Suprapubic skin (tissue), 4 donors: ENCODE results near the gene PRCP. TPM values are rescaled to one million over a fixed set of nuclear protein-coding genes. Genes with fewer than 3 reads are reported as not detected.

Experiments used
- DNase-seq, 2 donors: peaks; one replicate each; pipeline ENCODE4 v3.0.0-alpha.2; 2019; ENCODE audit warnings: low spot score in 2 of 2
- H3K27ac ChIP-seq: fragments of 200-600 bp; sonication (generic); one replicate; pipeline ENCODE4 v1.5.1; 2019
- H3K27me3 ChIP-seq: fragments of 200-600 bp; sonication (generic); one replicate; pipeline ENCODE4 v1.5.1; 2019
- H3K36me3 ChIP-seq: fragments of 200-600 bp; sonication (generic); one replicate; pipeline ENCODE4 v1.5.1; 2019
- H3K4me1 ChIP-seq: fragments of 200-600 bp; sonication (generic); one replicate; pipeline ENCODE4 v1.5.1; 2019
- H3K4me3 ChIP-seq: fragments of 200-600 bp; sonication (generic); one replicate; pipeline ENCODE4 v1.5.1; 2019; ENCODE audit warnings: mild to moderate bottlenecking
- H3K9me3 ChIP-seq: fragments of 200-600 bp; sonication (generic); one replicate; pipeline ENCODE4 v1.5.1; 2019
- EP300 ChIP-seq: sonication (generic); formaldehyde crosslinking; IDR thresholded peaks from one replicate; pipeline ENCODE4 v1.6.1; 2017; ENCODE audit warnings: antibody characterized with exemption
- POLR2A ChIP-seq, 2 donors: fragments of 450-650 bp; IDR thresholded peaks; one replicate each; pipeline ENCODE4 v1.6.1; 2017; ENCODE audit warnings: antibody characterized with exemption in 2 of 2, mild to moderate bottlenecking in 2 of 2, moderate library complexity in 2 of 2
- POLR2AphosphoS5 ChIP-seq, 3 donors: sonication (generic); formaldehyde crosslinking; IDR thresholded peaks; one replicate each; pipeline ENCODE4 v1.6.1; 2017; ENCODE audit warnings: antibody characterized with exemption in 3 of 3
- WGBS: methylation state at CpG from one replicate; pipeline ENCODE4 v1.1.5; 2018; 5-methylcytosine and 5-hydroxymethylcytosine counted together
- total RNA-seq, 4 donors: library from RNA; depleted of rRNA; stranded (reverse); fragments of >200 nt; gene quantifications; one replicate each; pipeline ENCODE4 v1.1.0, GENCODE V29; 2016
- TF ChIP-seq, protein P1 (sequence below), 2 donors: fragments of 200-600 bp in 1 of 2; fragments of 450-650 bp in 1 of 2; sonication (generic) in 1 of 2; IDR thresholded peaks; one replicate each; pipeline ENCODE4 v1.5.1; 2016 to 2019; ENCODE audit warnings: antibody characterized with exemption in 2 of 2, mild to moderate bottlenecking in 1 of 2, moderate library complexity in 1 of 2

Gene PRCP
- total RNA-seq, 4 donors from 2014 or later, result 36.0 to 50.9 (median 50.4) TPM

DNA sequence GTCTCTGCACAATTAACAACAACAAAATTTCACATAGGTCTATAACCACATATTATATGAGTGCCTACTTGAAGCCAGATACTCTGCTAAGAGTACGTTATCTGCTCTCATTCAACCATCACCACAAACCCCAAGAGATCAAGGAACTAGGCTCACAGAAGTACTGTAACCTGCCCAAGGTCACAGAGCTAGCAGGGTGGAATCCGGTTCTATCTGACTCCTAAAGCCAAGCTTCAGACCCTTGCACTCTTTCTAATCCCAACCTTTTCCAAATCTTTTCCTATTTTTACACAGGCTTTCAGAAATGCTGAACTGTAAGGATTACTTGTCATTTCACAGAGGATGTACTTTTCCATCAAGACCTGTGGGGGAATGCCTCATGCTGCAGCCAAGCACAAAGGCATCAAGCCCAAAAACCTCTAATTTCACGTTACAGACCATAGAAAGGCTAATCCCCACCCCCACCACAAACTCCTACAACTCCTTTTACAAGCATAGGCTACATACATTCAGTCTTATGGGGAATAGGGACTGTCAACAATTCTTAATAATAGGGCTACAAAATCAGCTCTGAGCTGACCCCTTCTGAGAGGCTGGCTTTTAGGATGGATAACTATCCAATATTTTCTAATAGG lies 927 bp downstream of the PRCP start:
- 34% methylated on average over 3 of the region's 3 CpGs for WGBS
- DNase-seq, result no peak
- TF ChIP-seq, protein P1, sequence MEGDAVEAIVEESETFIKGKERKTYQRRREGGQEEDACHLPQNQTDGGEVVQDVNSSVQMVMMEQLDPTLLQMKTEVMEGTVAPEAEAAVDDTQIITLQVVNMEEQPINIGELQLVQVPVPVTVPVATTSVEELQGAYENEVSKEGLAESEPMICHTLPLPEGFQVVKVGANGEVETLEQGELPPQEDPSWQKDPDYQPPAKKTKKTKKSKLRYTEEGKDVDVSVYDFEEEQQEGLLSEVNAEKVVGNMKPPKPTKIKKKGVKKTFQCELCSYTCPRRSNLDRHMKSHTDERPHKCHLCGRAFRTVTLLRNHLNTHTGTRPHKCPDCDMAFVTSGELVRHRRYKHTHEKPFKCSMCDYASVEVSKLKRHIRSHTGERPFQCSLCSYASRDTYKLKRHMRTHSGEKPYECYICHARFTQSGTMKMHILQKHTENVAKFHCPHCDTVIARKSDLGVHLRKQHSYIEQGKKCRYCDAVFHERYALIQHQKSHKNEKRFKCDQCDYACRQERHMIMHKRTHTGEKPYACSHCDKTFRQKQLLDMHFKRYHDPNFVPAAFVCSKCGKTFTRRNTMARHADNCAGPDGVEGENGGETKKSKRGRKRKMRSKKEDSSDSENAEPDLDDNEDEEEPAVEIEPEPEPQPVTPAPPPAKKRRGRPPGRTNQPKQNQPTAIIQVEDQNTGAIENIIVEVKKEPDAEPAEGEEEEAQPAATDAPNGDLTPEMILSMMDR (IDR thresholded peaks at IDR 0.05), result no peak
- TF ChIP-seq POLR2A (IDR thresholded peaks at IDR 0.05), result no peak

DNA sequence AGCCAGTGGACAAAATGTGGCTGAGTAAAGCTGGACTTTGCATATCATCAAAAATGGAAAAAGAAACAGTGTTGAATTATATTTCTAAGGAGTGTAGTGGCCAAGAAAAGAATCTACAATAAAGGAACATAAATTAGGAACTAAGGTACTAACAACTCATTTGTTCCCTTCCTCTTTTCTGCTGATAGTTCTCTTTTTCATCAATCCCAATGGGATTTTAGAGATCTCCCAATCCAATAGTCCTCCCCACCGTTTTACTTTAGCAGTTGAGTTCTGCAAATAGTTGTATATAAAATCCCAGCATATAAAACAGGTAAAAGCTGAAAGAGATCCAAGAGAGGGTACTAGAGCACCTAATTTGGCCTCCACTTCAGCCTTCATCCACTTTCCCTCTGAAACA lies 2.0 kb downstream of the PRCP start:
- TF ChIP-seq, protein P1 (IDR thresholded peaks at IDR 0.05), result no peak
- TF ChIP-seq POLR2AphosphoS5 (IDR thresholded peaks at IDR 0.05), result no peak
- no peak for TF ChIP-seq POLR2A (IDR thresholded peaks at IDR 0.05)
- TF ChIP-seq EP300, result no peak
- WGBS, result 37% methylated on average over 1 of the region's 1 CpG

More for the DNA sequence above, 927 bp downstream of the PRCP start:
- Histone ChIP-seq H3K27me3 (no peaks in the 10 kb centered on the region), H3K9me3 (no peaks in the 10 kb centered on the region), H3K4me3 (peak overlapping the region; percentile 78), H3K36me3 (no peaks in the 10 kb centered on the region), H3K27ac (no peak overlapping the region), H3K4me1 (peaks cover 42% of the 10 kb centered on the region)

DNA sequence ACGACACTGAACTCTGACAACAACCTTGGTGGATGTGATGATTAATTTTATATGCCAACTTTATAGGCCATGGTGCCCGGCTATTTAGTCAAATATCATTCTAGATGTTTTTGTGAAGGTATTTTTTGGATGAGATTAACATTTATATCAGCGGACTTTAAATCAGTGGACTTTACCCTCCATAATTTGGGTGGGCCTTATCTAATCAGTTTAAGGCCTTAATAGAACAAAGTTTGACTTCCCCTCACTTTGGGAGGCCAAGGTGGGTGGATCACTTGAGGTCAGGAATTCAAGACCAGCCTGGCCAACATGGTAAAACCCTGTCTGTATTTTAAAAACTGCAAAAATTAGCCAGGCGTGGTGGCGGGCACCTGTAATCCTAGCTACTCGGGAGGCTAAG lies 4.0 kb downstream of the PRCP start:
- Histone ChIP-seq H3K4me1 (peaks cover 36% of the 10 kb centered on the region), H3K36me3 (no peaks in the 10 kb centered on the region), H3K27ac (no peak overlapping the region), H3K27me3 (no peaks in the 10 kb centered on the region), H3K9me3 (no peaks in the 10 kb centered on the region), H3K4me3 (no peak overlapping the region)
- 96% methylated on average over 6 of the region's 6 CpGs for WGBS
- TF ChIP-seq POLR2AphosphoS5 (IDR thresholded peaks at IDR 0.05) (no peak), EP300 (no peak), POLR2A (IDR thresholded peaks at IDR 0.05) (no peak)
- TF ChIP-seq, protein P1 (IDR thresholded peaks at IDR 0.05), result no peak
- no peak for DNase-seq

More for the DNA sequence above, 2.0 kb downstream of the PRCP start:
- DNase-seq, result no peak
- H3K36me3 ChIP-seq, result no peaks in the 10 kb centered on the region
- no peaks in the 10 kb centered on the region for H3K27me3 ChIP-seq
- no peaks in the 10 kb centered on the region for H3K9me3 ChIP-seq
- no peak overlapping the region for H3K27ac ChIP-seq
- peaks cover 42% of the 10 kb centered on the region for H3K4me1 ChIP-seq
- peak overlapping the region; percentile 78 for H3K4me3 ChIP-seq

DNA sequence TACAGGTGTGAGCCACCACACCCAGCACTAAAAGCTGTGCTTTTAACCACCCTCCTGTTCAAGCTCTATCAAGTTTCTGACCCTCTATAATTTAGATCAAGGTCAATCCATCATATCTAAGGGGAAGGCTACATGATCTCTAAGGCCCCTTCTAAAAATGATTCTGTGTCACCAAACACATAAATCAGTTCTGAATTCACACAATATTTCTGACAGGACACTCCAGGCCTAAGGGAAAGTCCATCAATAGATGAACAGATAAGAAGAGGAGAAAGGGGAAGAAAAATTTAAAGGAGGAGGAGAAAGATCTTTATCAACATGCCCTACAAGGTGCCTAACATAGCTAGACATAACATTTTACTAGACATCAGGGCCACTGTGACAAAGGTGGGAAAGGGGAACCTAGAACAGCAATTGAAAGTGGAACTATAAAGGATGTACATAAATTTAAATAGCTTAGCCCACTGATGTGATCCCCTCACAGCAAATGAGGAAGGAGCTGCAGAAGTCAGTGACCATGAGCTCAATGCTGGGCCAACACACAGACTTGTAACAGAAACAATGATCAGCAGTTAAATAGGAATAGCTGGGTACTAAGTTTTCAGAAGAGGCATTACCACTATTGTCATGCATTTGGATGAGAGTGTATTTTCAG lies 4.7 kb downstream of the PRCP start:
- Histone ChIP-seq H3K9me3 (no peaks in the 10 kb centered on the region), H3K27me3 (no peaks in the 10 kb centered on the region), H3K36me3 (no peaks in the 10 kb centered on the region), H3K27ac (no peak overlapping the region), H3K4me1 (peaks cover 35% of the 10 kb centered on the region), H3K4me3 (no peak overlapping the region)
- TF ChIP-seq EP300, result no peak
- no peak for TF ChIP-seq POLR2A (IDR thresholded peaks at IDR 0.05)
- TF ChIP-seq, protein P1 (IDR thresholded peaks at IDR 0.05), result no peak
- TF ChIP-seq POLR2AphosphoS5 (IDR thresholded peaks at IDR 0.05), result no peak
- DNase-seq, result no peak

DNA sequence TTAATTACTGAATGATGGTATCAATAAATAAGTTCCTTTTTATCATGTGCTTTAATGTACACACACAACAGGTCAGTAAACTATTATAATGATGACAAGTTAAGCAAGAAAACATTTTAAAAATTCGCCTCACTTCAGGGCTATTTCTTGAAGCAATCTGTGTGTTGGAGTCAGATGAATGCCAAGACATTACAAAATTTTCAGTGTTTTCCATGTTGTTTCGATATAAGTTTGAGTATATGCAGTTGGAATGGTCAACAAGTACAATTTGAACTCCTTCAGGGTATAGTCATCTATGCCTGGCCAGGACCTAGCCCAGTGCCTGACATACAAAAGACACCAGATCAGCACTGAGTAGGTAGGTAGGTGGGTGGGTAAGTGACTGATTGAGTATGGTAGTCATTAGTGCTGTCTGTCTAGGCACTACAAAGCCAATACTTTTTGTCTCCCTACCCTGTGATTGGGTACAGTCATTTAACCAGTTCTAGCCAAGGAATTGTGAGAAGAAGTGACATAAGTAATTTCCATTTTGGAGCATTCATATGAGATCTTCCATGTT lies 7.5 kb downstream of the PRCP start:
- Histone ChIP-seq H3K9me3 (no peaks in the 10 kb centered on the region), H3K36me3 (no peaks in the 10 kb centered on the region), H3K27me3 (no peaks in the 10 kb centered on the region), H3K4me1 (peaks cover 14% of the 10 kb centered on the region), H3K4me3 (no peak overlapping the region), H3K27ac (no peak overlapping the region)
- TF ChIP-seq EP300 (no peak), POLR2A (IDR thresholded peaks at IDR 0.05) (no peak), POLR2AphosphoS5 (IDR thresholded peaks at IDR 0.05) (no peak)
- TF ChIP-seq, protein P1 (IDR thresholded peaks at IDR 0.05), result no peak
- 87% methylated on average over 2 of the region's 2 CpGs for WGBS
- DNase-seq, result no peak
